KOPT-K1 (cell line): ENCODE measurements around the gene VAV3.

Experiments
- H3K27ac ChIP-seq: fragments of 200-600 bp; sonication (generic); 2 replicates; pipeline ENCODE4 v1.5.1; 2016; ENCODE audit warnings: antibody characterized with exemption, mild to moderate bottlenecking, low read depth, low read length; ENCODE audit not compliant: poor library complexity, severe bottlenecking
- H3K36me3 ChIP-seq: fragments of 200-600 bp; sonication (generic); 2 replicates; pipeline ENCODE4 v1.5.1; 2017; ENCODE audit warnings: antibody characterized with exemption, mild to moderate bottlenecking, low read length, moderate library complexity; ENCODE audit not compliant: insufficient read depth
- H3K9me3 ChIP-seq: fragments of 200-600 bp; sonication (generic); 2 replicates; pipeline ENCODE4 v1.5.1; 2017; ENCODE audit warnings: antibody characterized with exemption, low read length, mild to moderate bottlenecking; ENCODE audit not compliant: insufficient read depth, poor library complexity, severe bottlenecking

Gene VAV3

GRCh38 chr1:107683191-107683657 is 281.8 kb downstream of the VAV3 start:
- Histone ChIP-seq H3K36me3 (no peaks in the 10 kb centered on the region), H3K27ac (no peak overlapping the region), H3K9me3 (no peaks in the 10 kb centered on the region)

GRCh38 chr1:107682467-107682866 is 282.5 kb downstream of the VAV3 start:
- Histone ChIP-seq H3K27ac (no peak overlapping the region), H3K36me3 (no peaks in the 10 kb centered on the region), H3K9me3 (no peaks in the 10 kb centered on the region)

GRCh38 chr1:107681001-107681479 is 283.9 kb downstream of the VAV3 start:
- Histone ChIP-seq H3K36me3 (no peaks in the 10 kb centered on the region), H3K27ac (no peak overlapping the region), H3K9me3 (peaks cover 2% of the 10 kb centered on the region)

DNA sequence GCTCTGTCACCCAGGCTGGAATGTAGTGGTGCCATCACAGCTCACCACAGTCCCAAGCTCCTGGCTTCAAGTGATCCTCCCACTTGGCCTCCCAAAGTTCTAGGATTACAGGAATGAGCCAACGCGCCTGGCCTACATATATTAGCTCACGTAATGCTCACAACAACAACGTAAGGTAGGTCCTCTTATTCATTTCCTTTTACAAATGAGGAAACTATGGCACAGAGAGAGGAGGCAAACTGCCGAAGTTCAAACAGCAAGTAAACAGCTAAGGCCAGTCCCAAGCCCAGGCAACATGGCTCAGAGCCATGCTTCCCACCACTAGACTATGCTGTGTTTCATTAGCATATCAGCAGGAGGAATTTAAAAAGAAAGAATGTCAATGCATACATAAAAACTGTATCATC is 284.4 kb downstream of the VAV3 start:
- Histone ChIP-seq H3K9me3 (peaks cover 6% of the 10 kb centered on the region), H3K27ac (no peak overlapping the region), H3K36me3 (no peaks in the 10 kb centered on the region)

- Histone ChIP-seq H3K36me3 (no peaks in the 10 kb centered on the region), H3K27ac (no peak overlapping the region), H3K9me3 (peaks cover 17% of the 10 kb centered on the region)
These were observed 285.5 kb downstream of the VAV3 start for GRCh38 chr1:107679411-107679953.

DNA sequence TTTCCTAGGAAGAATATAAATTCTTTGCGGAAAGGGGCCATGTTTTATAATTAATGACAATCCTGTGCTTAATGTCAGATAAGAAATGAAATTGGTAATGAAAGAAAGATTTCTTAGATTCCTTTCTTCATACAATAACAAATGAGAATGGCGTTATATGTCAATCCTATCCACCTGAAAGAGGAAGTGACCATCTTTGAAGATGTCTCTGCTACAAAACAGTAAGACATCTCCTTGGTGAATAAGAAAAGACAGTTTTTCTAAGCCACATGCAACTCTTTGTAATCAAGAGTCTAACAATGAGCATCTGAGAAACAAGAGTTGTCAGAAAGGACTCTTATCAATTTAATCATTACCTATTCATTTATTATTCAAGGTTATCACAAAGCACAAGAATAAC is 286.0 kb downstream of the VAV3 start:
- no peak overlapping the region for H3K27ac ChIP-seq
- peaks cover 18% of the 10 kb centered on the region for H3K9me3 ChIP-seq
- H3K36me3 ChIP-seq = no peaks in the 10 kb centered on the region

DNA sequence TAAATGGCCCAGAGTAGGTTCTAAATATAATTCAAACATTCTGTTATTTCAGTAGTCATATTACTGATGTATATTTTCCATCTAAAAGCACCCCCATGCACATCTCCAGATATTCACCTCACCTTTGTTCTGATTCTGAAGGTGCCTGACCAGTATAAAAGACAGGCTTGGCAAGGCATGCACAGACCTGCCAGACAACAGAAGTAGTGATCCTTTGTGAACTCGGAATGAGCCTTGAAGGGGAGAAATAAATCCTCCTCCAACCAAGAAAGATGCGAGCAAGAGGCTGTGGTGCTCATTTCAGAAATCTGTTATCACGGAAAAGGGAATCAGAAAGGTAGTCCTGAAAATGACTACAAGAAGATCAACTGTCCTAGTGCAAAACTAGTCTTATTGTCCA is 287.3 kb downstream of the VAV3 start:
- Histone ChIP-seq H3K27ac (no peak overlapping the region), H3K36me3 (no peaks in the 10 kb centered on the region)

GRCh38 chr1:107674486-107674885 is 290.5 kb downstream of the VAV3 start:
- Histone ChIP-seq H3K9me3 (peaks cover 18% of the 10 kb centered on the region), H3K27ac (no peak overlapping the region), H3K36me3 (no peaks in the 10 kb centered on the region)

More for the DNA sequence above, 287.3 kb downstream of the VAV3 start:
- H3K9me3 ChIP-seq = peaks cover 18% of the 10 kb centered on the region

GRCh38 chr1:107673006-107673405 is 292.0 kb downstream of the VAV3 start:
- H3K9me3 ChIP-seq = peaks cover 18% of the 10 kb centered on the region

DNA sequence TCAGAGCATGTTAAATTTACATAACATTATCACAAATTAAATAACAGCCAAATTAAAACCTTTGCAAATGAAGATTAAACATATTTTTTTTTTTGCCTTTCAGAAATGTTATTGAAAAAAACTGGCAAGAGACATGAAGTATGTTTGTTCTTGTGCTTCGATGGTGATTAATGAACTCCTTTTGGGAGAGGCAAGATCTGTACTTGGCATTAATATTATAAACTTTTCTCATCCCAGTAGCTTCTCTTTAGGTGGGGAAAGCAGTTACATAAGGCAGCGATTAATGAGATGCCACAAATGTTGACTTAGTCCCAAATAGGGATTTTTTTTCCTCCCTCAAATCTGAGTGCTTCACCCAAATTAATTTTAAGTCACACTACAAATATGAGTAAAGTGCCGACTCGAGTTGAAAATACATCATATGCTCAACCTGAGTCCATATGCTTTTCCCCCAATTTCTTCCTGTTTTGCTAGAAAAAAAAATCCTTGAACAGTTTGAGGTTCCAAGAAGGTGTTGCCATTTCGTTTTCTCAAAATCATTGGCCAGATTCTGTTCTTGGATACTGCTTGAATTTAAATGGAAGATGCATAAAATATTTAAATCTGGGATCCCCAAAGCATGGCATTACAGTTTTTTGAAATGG is 294.5 kb downstream of the VAV3 start:
- Histone ChIP-seq H3K9me3 (peaks cover 11% of the 10 kb centered on the region), H3K36me3 (no peaks in the 10 kb centered on the region), H3K27ac (no peak overlapping the region)

More at GRCh38 chr1:107673006-107673405, 292.0 kb downstream of the VAV3 start:
- H3K36me3 ChIP-seq = no peaks in the 10 kb centered on the region
- no peak overlapping the region for H3K27ac ChIP-seq

DNA sequence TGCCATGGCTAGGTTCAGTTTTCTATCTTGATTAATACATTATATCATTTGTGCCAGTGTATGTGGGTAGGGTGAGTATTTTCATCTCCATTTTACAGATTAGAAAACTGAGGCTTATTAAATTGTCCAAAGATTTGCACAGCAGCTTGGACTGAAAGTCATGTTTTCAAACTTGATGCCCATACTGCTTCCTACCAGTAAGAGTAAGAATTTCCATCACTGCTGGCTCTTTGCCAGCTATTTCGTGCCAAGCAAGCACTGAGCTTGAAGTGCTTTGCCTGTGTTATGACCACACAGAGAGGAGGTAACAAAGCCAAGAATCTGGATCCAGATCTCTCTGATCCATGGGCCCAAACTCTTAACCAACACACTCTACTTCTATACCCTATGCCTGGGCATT is 295.0 kb downstream of the VAV3 start:
- Histone ChIP-seq H3K36me3 (no peaks in the 10 kb centered on the region), H3K27ac (no peak overlapping the region), H3K9me3 (peaks cover 6% of the 10 kb centered on the region)

DNA sequence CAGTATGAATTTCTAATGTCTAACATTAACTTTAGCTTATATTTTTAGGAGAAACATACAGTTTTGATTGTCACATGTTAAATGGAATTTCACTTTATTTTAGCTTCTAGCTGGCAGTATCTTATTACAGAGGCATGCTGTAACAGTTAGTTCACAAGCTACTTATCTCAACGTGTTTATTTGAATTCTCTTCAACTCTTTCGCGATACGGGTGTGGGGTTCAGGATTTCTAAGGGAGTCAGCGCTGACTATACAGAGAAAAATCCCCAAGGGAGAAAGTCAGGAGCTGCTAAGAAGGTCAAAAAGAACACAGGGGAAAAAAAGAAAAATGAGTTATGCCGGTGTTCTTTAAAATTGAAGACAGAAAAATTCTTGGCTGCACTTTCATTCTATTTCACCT is 296.2 kb downstream of the VAV3 start:
- Histone ChIP-seq H3K36me3 (no peaks in the 10 kb centered on the region), H3K9me3 (no peaks in the 10 kb centered on the region), H3K27ac (no peak overlapping the region)

GRCh38 chr1:107666493-107666892 is 298.5 kb downstream of the VAV3 start:
- no peaks in the 10 kb centered on the region for H3K9me3 ChIP-seq
- no peaks in the 10 kb centered on the region for H3K36me3 ChIP-seq

DNA sequence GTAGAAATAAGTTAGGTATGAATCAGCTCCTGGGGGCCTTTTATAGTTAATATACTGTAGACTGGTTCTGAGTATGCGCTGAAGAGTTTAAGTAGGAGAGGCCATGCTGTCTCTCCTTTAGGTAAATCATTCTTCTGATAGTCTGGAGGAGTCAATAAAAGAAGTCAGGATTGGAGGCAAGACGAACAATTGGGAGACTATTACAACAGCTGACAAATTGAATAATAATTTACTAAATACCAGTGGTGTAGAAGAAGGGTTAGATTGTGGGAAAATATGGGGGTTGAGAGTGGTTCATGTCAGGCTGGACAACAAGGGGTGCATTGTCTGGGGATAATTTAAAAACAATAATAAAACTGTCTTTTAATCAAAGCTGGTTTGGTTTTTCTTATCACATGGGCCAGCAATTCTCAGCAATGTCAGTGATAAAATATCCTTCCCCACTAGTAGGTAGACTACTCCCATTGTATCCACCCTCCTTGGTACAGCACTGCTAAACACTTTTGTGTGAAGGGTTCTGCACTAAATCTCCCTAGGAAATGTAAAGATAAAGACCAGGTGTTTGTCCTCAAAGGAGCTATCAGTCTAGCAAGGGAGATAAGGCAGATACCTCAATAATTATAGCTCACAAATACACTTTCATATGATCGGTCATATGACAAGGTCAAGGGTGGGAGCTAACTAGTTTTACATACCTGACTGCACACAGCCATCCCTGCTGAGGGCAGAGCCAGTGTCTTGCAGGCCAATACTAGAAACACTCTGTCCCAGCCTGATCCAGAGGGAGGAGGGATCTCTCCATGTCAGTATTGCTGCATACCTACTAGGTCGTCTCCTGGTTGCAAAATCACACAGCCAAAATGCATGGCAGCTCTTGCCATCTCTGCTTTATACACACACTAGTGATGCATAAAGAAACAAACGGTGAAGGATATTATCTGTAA is 299.7 kb downstream of the VAV3 start:
- H3K27ac ChIP-seq = no peak overlapping the region
- H3K36me3 ChIP-seq = no peaks in the 10 kb centered on the region
- no peaks in the 10 kb centered on the region for H3K9me3 ChIP-seq

More at GRCh38 chr1:107666493-107666892, 298.5 kb downstream of the VAV3 start:
- no peak overlapping the region for H3K27ac ChIP-seq

GRCh38 chr1:107662971-107663370 is 302.0 kb downstream of the VAV3 start:
- no peaks in the 10 kb centered on the region for H3K9me3 ChIP-seq
- H3K27ac ChIP-seq = no peak overlapping the region
- H3K36me3 ChIP-seq = no peaks in the 10 kb centered on the region
